HepG2 (cell line): Measurements from ENCODE around the gene SLC12A3. TPM values are rescaled to one million over a fixed set of nuclear protein-coding genes. Genes with fewer than 3 reads are reported as not detected.

ENCODE experiments used
- BORCS8-MEF2B ChIP-seq: sonication (generic); formaldehyde crosslinking; IDR thresholded peaks from 2 replicates; pipeline ENCODE4 v1.8.0; 2022; ENCODE audit warnings: mild to moderate bottlenecking, missing genetic modification reagents
- HOXA9 ChIP-seq: sonication (generic); formaldehyde crosslinking; IDR thresholded peaks from 2 replicates; pipeline ENCODE4 v1.8.1; 2022; ENCODE audit warnings: missing genetic modification reagents, mild to moderate bottlenecking, moderate library complexity, borderline replicate concordance
- MEF2D ChIP-seq: sonication (generic); formaldehyde crosslinking; IDR thresholded peaks from 2 replicates; pipeline ENCODE4 v1.5.1; 2020; ENCODE audit warnings: mild to moderate bottlenecking, missing genetic modification reagents
- MIER2 ChIP-seq: IDR thresholded peaks from 2 replicates; pipeline ENCODE4 v1.6.1; 2016; ENCODE audit warnings: missing biosample characterization, missing genetic modification reagents
- NFYB ChIP-seq: sonication (generic); formaldehyde crosslinking; IDR thresholded peaks from 2 replicates; pipeline ENCODE4 v1.4.0; 2020; ENCODE audit warnings: missing genetic modification reagents
- POLR2G ChIP-seq: fragments of 200-400 bp; formaldehyde crosslinking; IDR thresholded peaks from 2 replicates; pipeline ENCODE4 v1.6.1; 2018; ENCODE audit warnings: mild to moderate bottlenecking, low read depth, low read length, moderate library complexity
- RBFOX2 ChIP-seq: fragments of 200-400 bp; formaldehyde crosslinking; IDR thresholded peaks from 2 replicates; pipeline ENCODE4 v1.6.1; 2017; ENCODE audit warnings: low read depth, mild to moderate bottlenecking, low read length
- RFXAP ChIP-seq: sonication (generic); formaldehyde crosslinking; IDR thresholded peaks from 2 replicates; pipeline ENCODE4 v1.4.0; 2020; ENCODE audit warnings: missing genetic modification reagents, borderline replicate concordance
- SMARCC2 ChIP-seq: fragments of 450-650 bp; IDR thresholded peaks from 2 replicates; pipeline ENCODE4 v1.6.1; 2017; ENCODE audit warnings: antibody characterized with exemption, mild to moderate bottlenecking
- ZNF12 ChIP-seq: sonication (generic); formaldehyde crosslinking; IDR thresholded peaks from 2 replicates; pipeline ENCODE4 v1.5.0; 2020; ENCODE audit warnings: missing genetic modification reagents
- ZNF724P ChIP-seq: sonication (generic); formaldehyde crosslinking; IDR thresholded peaks from 2 replicates; pipeline ENCODE4 v1.8.0; 2022; ENCODE audit warnings: missing genetic modification reagents, borderline replicate concordance
- ZNF781 ChIP-seq: sonication (generic); formaldehyde crosslinking; IDR thresholded peaks from 2 replicates; pipeline ENCODE4 v1.5.1; 2020; ENCODE audit warnings: borderline replicate concordance, mild to moderate bottlenecking, missing genetic modification reagents; ENCODE audit errors: not compliant biosample characterization
- polyA plus RNA-seq, 8 experiments: library from polyadenylated mRNA; depleted of rRNA in 3 of 8; stranded (reverse) in 7 of 8; unstranded in 1 of 8; fragments of >200 nt; fragmentation: Illumina TruSeq in 4 of 8; extraction: Trizol in 4 of 8; gene quantifications; 2 replicates each; pipeline versions ENCODE4 v1.2.1 to v1.2.3, GENCODE V29; 2011 to 2016; ENCODE audit warnings: low read depth in 4 of 8, missing spikeins in 1 of 8, mixed read lengths in 1 of 8; ENCODE audit not compliant: insufficient read depth in 1 of 8
- total RNA-seq, 5 experiments: library from RNA; depleted of rRNA; stranded (reverse); fragments of >200 nt; fragmentation: Illumina TruSeq; extraction: Trizol; gene quantifications; 2 replicates each; pipeline ENCODE4 v1.2.3, GENCODE V29; 2016; ENCODE audit warnings: low read depth in 1 of 5
- TF ChIP-seq, protein P1 (sequence below): sonication (generic); formaldehyde crosslinking; IDR thresholded peaks from 2 replicates; pipeline ENCODE4 v1.4.0; 2020; ENCODE audit warnings: mild to moderate bottlenecking, missing genetic modification reagents
- TF ChIP-seq, protein P2 (sequence below): sonication (generic); formaldehyde crosslinking; IDR thresholded peaks from 2 replicates; pipeline ENCODE4 v1.5.0; 2020; ENCODE audit warnings: mild to moderate bottlenecking, missing genetic modification reagents
- TF ChIP-seq, protein P3 (sequence below): sonication (generic); formaldehyde crosslinking; IDR thresholded peaks from 2 replicates; pipeline ENCODE4 v1.5.0; 2020; ENCODE audit warnings: mild to moderate bottlenecking, missing genetic modification reagents
- TF ChIP-seq, protein P4 (sequence below): sonication (generic); formaldehyde crosslinking; IDR thresholded peaks from 2 replicates; pipeline ENCODE4 v1.5.0; 2020; ENCODE audit warnings: missing genetic modification reagents

The SLC12A3 gene
- total and polyA plus RNA-seq, 2 of the 13 experiments (the other 11 are each of a cell fraction or from before 2014, with no cell fraction given): 6.2 TPM; not detected in 1

DNA sequence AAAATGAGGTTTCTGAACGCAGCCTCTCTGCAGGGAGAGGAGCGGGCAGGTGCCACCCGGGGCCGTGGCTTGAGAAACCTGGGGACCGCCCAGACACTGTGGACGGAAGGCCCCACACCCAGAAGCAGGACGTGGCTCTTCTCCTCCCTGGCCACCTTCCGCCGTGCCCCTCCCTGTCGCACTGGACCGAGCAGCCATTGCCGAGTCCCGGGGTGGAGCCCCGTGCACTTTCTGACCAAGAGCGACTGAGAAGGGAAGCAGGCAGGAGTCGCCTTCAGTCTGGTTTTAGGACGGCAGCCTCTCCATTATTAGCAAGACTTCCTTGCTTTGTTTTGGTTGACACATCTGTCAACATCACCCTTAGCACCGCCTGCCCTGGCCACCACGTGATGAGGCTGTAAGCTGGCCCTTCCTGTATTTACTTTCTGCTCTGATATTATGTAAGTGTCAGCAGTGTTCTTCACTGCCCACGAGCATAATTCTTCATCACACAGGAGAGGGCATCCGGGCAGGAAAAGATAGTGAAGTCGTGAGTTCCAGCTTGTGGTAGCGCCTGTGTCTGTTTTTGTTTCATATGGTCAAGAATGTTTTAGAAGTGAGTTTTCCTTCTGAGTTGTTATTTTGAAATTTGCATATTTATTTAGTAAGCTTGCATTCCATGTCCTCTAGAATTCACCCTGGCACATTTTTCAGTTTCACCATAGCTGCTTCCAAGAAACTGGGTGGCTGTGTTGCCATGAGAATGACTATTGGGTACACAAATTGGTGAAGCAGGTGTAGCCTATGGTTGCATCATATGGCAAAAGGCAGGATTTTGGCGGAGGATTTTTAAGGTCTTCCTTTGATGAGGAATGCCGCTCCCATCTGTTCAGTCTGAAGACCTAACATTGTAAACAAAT is 68.0 kb downstream of the SLC12A3 start (continued):
- TF ChIP-seq, protein P1, sequence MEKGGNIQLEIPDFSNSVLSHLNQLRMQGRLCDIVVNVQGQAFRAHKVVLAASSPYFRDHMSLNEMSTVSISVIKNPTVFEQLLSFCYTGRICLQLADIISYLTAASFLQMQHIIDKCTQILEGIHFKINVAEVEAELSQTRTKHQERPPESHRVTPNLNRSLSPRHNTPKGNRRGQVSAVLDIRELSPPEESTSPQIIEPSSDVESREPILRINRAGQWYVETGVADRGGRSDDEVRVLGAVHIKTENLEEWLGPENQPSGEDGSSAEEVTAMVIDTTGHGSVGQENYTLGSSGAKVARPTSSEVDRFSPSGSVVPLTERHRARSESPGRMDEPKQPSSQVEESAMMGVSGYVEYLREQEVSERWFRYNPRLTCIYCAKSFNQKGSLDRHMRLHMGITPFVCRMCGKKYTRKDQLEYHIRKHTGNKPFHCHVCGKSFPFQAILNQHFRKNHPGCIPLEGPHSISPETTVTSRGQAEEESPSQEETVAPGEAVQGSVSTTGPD (CRISPR knock-in tag): no peak; the same call in 1 of the 2 replicates
- TF ChIP-seq, protein P2, sequence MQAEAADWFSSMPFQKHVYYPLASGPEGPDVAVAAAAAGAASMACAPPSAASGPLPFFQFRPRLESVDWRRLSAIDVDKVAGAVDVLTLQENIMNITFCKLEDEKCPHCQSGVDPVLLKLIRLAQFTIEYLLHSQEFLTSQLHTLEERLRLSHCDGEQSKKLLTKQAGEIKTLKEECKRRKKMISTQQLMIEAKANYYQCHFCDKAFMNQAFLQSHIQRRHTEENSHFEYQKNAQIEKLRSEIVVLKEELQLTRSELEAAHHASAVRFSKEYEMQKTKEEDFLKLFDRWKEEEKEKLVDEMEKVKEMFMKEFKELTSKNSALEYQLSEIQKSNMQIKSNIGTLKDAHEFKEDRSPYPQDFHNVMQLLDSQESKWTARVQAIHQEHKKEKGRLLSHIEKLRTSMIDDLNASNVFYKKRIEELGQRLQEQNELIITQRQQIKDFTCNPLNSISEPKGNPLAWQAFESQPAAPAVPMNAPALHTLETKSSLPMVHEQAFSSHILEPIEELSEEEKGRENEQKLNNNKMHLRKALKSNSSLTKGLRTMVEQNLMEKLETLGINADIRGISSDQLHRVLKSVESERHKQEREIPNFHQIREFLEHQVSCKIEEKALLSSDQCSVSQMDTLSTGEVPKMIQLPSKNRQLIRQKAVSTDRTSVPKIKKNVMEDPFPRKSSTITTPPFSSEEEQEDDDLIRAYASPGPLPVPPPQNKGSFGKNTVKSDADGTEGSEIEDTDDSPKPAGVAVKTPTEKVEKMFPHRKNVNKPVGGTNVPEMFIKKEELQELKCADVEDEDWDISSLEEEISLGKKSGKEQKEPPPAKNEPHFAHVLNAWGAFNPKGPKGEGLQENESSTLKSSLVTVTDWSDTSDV (CRISPR knock-in tag): no peak
- peak; percentile 65; the same call in 1 of the 2 replicates for TF ChIP-seq BORCS8-MEF2B (CRISPR knock-in tag)
- TF ChIP-seq ZNF724P (CRISPR knock-in tag): no peak; the same call in 1 of the 2 replicates
- TF ChIP-seq MIER2 (CRISPR knock-in tag): 0 out of 2 replicates have a peak, but pooled peaks have one; percentile 50
- TF ChIP-seq, protein P3, sequence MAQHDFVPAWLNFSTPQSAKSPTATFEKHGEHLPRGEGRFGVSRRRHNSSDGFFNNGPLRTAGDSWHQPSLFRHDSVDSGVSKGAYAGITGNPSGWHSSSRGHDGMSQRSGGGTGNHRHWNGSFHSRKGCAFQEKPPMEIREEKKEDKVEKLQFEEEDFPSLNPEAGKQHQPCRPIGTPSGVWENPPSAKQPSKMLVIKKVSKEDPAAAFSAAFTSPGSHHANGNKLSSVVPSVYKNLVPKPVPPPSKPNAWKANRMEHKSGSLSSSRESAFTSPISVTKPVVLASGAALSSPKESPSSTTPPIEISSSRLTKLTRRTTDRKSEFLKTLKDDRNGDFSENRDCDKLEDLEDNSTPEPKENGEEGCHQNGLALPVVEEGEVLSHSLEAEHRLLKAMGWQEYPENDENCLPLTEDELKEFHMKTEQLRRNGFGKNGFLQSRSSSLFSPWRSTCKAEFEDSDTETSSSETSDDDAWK (CRISPR knock-in tag): no peak
- TF ChIP-seq NFYB (CRISPR knock-in tag): no peak; the same call in 1 of the 2 replicates
- no peak for TF ChIP-seq RBFOX2
- TF ChIP-seq SMARCC2: no peak
- TF ChIP-seq POLR2G: peak; percentile 74
- no peak for TF ChIP-seq ZNF12
- TF ChIP-seq RFXAP: no peak
- peak; percentile 25 for TF ChIP-seq ZNF781 (CRISPR knock-in tag)
- no peak for TF ChIP-seq HOXA9 (CRISPR knock-in tag)
- TF ChIP-seq, protein P4, sequence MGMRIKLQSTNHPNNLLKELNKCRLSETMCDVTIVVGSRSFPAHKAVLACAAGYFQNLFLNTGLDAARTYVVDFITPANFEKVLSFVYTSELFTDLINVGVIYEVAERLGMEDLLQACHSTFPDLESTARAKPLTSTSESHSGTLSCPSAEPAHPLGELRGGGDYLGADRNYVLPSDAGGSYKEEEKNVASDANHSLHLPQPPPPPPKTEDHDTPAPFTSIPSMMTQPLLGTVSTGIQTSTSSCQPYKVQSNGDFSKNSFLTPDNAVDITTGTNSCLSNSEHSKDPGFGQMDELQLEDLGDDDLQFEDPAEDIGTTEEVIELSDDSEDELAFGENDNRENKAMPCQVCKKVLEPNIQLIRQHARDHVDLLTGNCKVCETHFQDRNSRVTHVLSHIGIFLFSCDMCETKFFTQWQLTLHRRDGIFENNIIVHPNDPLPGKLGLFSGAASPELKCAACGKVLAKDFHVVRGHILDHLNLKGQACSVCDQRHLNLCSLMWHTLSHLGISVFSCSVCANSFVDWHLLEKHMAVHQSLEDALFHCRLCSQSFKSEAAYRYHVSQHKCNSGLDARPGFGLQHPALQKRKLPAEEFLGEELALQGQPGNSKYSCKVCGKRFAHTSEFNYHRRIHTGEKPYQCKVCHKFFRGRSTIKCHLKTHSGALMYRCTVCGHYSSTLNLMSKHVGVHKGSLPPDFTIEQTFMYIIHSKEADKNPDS (CRISPR knock-in tag): no peak
- TF ChIP-seq MEF2D (CRISPR knock-in tag): peak; percentile 79; the same call in 1 of the 2 replicates
